LNCAP (cell line): ENCODE measurements around the gene SPDYA.

Source experiments
- TF ChIP-seq, protein P1 (sequence below): fragments of 450-650 bp; IDR thresholded peaks from 2 replicates; pipeline ENCODE4 v1.5.1; 2017; ENCODE audit warnings: mild to moderate bottlenecking

The SPDYA gene

GRCh38 chr2:28772351-28772750, 38.3 kb upstream of the SPDYA start:
- TF ChIP-seq, protein P1, sequence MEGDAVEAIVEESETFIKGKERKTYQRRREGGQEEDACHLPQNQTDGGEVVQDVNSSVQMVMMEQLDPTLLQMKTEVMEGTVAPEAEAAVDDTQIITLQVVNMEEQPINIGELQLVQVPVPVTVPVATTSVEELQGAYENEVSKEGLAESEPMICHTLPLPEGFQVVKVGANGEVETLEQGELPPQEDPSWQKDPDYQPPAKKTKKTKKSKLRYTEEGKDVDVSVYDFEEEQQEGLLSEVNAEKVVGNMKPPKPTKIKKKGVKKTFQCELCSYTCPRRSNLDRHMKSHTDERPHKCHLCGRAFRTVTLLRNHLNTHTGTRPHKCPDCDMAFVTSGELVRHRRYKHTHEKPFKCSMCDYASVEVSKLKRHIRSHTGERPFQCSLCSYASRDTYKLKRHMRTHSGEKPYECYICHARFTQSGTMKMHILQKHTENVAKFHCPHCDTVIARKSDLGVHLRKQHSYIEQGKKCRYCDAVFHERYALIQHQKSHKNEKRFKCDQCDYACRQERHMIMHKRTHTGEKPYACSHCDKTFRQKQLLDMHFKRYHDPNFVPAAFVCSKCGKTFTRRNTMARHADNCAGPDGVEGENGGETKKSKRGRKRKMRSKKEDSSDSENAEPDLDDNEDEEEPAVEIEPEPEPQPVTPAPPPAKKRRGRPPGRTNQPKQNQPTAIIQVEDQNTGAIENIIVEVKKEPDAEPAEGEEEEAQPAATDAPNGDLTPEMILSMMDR, result no peak

DNA sequence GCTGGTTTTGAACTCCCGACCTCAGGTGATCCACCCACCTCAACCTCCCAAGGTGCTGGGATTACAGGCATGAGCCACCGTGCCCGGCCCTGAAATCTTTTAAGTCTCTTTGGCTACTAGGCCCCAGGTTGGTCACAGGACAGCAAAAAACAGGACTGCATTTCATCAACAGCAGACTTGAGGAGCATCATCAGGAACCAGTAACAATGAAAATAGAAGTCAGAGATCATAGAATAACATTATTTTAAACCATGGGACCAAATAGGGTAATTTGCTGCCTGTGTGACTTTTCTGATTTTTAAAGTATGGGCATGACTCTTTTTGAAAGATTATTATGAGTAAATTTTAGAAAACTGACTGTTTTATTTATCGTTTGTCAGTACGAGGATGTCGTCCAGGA, 34.2 kb upstream of the SPDYA start:
- TF ChIP-seq, protein P1, result no peak

GRCh38 chr2:28778392-28778791, 32.2 kb upstream of the SPDYA start:
- TF ChIP-seq, protein P1, result no peak

GRCh38 chr2:28779001-28779400, 31.6 kb upstream of the SPDYA start:
- TF ChIP-seq, protein P1, result no peak

DNA sequence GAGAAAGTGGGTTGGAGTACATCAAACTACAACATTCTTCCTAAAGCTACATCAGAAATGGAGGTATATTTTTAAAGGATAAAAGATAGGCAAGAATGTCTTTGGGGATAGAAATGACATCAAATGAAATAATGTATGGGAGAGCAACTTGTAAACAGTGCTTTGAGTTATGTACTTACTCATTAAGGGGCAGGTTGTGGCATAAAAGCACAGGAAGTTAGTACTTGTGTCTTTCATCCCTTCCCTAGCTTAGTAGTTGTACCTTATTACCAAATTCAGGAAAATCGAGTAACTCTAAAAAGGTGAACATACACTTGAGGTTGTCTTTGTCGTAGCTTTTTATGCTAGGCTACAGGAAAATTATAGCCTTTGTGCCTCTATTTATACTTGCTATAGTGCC, 30.1 kb upstream of the SPDYA start:
- TF ChIP-seq, protein P1, result no peak

- TF ChIP-seq, protein P1, result no peak
These were observed 28.2 kb upstream of the SPDYA start for GRCh38 chr2:28782423-28782822.

DNA sequence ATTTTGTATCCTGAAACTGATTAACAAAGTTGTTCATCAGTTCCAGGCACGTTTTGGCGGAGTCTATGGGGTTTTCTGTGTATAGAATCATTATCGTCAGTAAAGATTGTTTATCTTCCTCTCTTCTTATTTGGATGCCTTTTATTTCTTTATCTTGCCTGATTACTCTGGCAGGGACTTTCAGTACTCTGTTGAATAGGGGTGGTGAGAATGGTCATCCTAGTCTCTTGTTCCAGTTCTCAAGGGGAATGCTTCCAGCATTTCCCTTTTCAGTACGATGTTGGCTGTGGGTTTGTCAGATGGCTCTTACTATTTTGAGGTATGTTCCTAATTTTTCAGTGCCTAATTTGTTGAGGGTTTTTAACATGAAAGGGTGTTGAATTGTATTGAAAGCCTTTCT, 14.0 kb upstream of the SPDYA start:
- TF ChIP-seq, protein P1, result no peak

DNA sequence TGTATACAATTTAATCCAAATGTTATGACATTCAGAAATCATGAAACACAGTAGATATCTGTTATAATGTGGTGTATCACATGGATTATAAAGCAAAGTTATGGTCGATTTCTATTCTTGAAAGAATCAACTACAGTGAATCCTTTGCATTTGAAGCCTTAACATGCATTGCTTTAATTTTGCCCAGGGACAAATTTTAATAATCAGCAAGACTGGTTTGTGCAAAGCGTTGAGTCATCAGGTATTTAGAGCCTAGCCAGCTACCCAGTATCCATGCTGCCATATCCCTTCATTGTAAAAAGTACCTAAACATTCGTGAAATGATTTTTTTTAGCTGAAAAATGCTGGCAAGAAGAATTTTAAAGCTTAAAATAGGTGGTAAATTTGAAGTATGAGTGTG, 8.9 kb upstream of the SPDYA start:
- TF ChIP-seq, protein P1, result no peak
